Measurements from ENCODE around the gene RBMY1D. TPM values are rescaled to one million over a fixed set of nuclear protein-coding genes. Genes with fewer than 3 reads are reported as not detected.

Gene RBMY1D
- polyA plus RNA-seq, 3 donors = not detected

DNA sequence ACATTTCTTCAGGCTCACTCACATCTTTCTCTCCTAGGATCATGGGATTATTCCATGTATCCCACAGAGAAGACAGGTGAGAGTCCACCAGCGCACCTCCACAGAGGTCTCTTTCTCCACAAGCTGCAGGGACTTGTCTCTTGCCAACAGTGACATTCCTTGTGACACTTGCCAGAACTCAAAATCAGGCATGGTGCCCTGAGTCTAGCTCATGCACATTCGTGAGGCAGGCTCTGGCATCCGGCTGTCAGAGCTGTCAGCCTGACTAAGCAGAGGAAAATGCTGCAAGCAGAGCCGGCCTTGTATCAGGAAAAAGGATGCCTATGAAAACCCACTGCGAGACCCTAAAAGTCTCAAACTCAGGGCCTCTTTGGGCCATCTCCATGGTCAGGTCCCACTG is 54.8 kb downstream of the RBMY1D start:
- Histone ChIP-seq H3K36me3 (replicated peaks in 1 of 2; ENCODE audit: control insufficient read depth in 1 of 2, insufficient read depth in 2 of 2, low read length in 2 of 2) (no peaks in the 10 kb centered on the region), H3K9me3 (replicated peaks in 1 of 2; ENCODE audit: control insufficient read depth in 1 of 2, insufficient read depth in 1 of 2, low read length in 2 of 2) (peaks cover 0 to 5% of the 10 kb centered on the region in 2 donors), H3K4me1 (ENCODE audit: control insufficient read depth in 1 of 2, insufficient read depth in 2 of 2, low read length in 2 of 2) (no peaks in the 10 kb centered on the region), H3K4me2 (replicated peaks; ENCODE audit: extremely low read depth, low read length, poor library complexity, severe bottlenecking) (no peak overlapping the region), H3K4me3 (replicated peaks in 1 of 3; ENCODE audit: low read depth in 2 of 3, low read length in 3 of 3) (no peak overlapping the region), H3K79me2 (ENCODE audit: insufficient read depth, low read length) (no peaks in the 10 kb centered on the region), H3K27me3 (ENCODE audit: control insufficient read depth in 2 of 2, insufficient read depth in 2 of 2, low read length in 2 of 2) (no peaks in the 10 kb centered on the region), H3K27ac (ENCODE audit: low read depth in 1 of 2, low read length in 2 of 2) (no peak overlapping the region), H2AFZ (ENCODE audit: insufficient read depth, low read depth, low read length, poor library complexity, severe bottlenecking) (no peak overlapping the region), H4K20me1 (ENCODE audit: insufficient read depth, low read length) (no peaks in the 10 kb centered on the region), H3K9ac (ENCODE audit: insufficient read depth, low read length, poor library complexity, severe bottlenecking) (no peak overlapping the region)
- Mint-ChIP-seq H3K36me3 (no peaks in the 10 kb centered on the region), H3K27ac (no peak overlapping the region), H3K27me3 (ENCODE audit: low read depth in 3 of 3) (no peaks in the 10 kb centered on the region), H3K4me3 (no peak overlapping the region), H3K9me3 (peaks cover 0 to 4% (median 0%) of the 10 kb centered on the region in 7 donors), H3K4me1 (no peaks in the 10 kb centered on the region)
- TF ChIP-seq, protein P1, sequence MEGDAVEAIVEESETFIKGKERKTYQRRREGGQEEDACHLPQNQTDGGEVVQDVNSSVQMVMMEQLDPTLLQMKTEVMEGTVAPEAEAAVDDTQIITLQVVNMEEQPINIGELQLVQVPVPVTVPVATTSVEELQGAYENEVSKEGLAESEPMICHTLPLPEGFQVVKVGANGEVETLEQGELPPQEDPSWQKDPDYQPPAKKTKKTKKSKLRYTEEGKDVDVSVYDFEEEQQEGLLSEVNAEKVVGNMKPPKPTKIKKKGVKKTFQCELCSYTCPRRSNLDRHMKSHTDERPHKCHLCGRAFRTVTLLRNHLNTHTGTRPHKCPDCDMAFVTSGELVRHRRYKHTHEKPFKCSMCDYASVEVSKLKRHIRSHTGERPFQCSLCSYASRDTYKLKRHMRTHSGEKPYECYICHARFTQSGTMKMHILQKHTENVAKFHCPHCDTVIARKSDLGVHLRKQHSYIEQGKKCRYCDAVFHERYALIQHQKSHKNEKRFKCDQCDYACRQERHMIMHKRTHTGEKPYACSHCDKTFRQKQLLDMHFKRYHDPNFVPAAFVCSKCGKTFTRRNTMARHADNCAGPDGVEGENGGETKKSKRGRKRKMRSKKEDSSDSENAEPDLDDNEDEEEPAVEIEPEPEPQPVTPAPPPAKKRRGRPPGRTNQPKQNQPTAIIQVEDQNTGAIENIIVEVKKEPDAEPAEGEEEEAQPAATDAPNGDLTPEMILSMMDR (IDR thresholded peaks at IDR 0.05) = no peak
- intact Hi-C loops (cut with micrococcal nuclease) = no loop called here
- DNase-seq = no peak
- whole genome bisulfite sequencing (ENCODE audit: insufficient coverage) = 85% methylated on average over 5 of the region's 5 CpGs

DNA sequence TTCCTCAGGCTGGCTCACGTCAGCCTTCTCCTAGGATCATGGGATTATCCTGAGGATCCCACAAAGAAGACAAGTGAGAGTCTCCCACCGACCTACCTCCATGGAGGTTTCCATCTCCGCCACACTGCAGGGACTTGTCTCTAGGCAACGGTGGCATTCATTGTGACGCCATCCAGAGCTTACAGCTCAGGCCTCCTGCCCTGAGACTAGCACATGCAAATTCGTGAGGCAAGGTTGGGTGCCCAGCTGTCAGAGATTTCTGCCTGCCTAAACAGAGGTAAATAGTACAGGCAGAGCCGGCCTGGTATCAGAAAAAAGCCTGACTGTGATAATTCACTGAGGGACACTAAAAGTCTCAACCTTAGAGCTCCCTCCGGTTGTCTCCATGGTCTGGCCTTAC is 58.0 kb downstream of the RBMY1D start:
- DNase-seq = no peak
- no peak overlapping the region for H3K4me2 ChIP-seq (replicated peaks; ENCODE audit: extremely low read depth, low read length, poor library complexity, severe bottlenecking)
- no peaks in the 10 kb centered on the region for H3K79me2 ChIP-seq (ENCODE audit: insufficient read depth, low read length)
- Mint-ChIP-seq H3K27ac (no peak overlapping the region), H3K4me3 (no peak overlapping the region), H3K9me3 (peaks cover 0 to 5% (median 0%) of the 10 kb centered on the region in 7 donors), H3K36me3 (no peaks in the 10 kb centered on the region), H3K4me1 (no peaks in the 10 kb centered on the region), H3K27me3 (ENCODE audit: low read depth in 3 of 3) (no peaks in the 10 kb centered on the region)
- H2AFZ ChIP-seq (ENCODE audit: insufficient read depth, low read depth, low read length, poor library complexity, severe bottlenecking) = no peak overlapping the region
- no peak overlapping the region for H3K4me3 ChIP-seq (replicated peaks in 1 of 3; ENCODE audit: low read depth in 2 of 3, low read length in 3 of 3)
- no peak overlapping the region for H3K27ac ChIP-seq (ENCODE audit: low read depth in 1 of 2, low read length in 2 of 2)
- TF ChIP-seq, protein P1 (IDR thresholded peaks at IDR 0.05) = no peak
- H4K20me1 ChIP-seq (ENCODE audit: insufficient read depth, low read length) = no peaks in the 10 kb centered on the region
- H3K9ac ChIP-seq (ENCODE audit: insufficient read depth, low read length, poor library complexity, severe bottlenecking) = no peak overlapping the region
- no peaks in the 10 kb centered on the region for H3K36me3 ChIP-seq (replicated peaks in 1 of 2; ENCODE audit: control insufficient read depth in 1 of 2, insufficient read depth in 2 of 2, low read length in 2 of 2)
- no peaks in the 10 kb centered on the region for H3K27me3 ChIP-seq (ENCODE audit: control insufficient read depth in 2 of 2, insufficient read depth in 2 of 2, low read length in 2 of 2)
- H3K4me1 ChIP-seq (ENCODE audit: control insufficient read depth in 1 of 2, insufficient read depth in 2 of 2, low read length in 2 of 2) = no peaks in the 10 kb centered on the region
- intact Hi-C loops (cut with micrococcal nuclease) = no loop called here
- peaks cover 0 to 5% of the 10 kb centered on the region in 2 donors for H3K9me3 ChIP-seq (replicated peaks in 1 of 2; ENCODE audit: control insufficient read depth in 1 of 2, insufficient read depth in 1 of 2, low read length in 2 of 2)
- 94% methylated on average over 7 of the region's 8 CpGs for WGBS (ENCODE audit: insufficient coverage)

All from CD14-positive monocyte (primary cell).